ENCODE results near the gene SMIM8.

DNA sequence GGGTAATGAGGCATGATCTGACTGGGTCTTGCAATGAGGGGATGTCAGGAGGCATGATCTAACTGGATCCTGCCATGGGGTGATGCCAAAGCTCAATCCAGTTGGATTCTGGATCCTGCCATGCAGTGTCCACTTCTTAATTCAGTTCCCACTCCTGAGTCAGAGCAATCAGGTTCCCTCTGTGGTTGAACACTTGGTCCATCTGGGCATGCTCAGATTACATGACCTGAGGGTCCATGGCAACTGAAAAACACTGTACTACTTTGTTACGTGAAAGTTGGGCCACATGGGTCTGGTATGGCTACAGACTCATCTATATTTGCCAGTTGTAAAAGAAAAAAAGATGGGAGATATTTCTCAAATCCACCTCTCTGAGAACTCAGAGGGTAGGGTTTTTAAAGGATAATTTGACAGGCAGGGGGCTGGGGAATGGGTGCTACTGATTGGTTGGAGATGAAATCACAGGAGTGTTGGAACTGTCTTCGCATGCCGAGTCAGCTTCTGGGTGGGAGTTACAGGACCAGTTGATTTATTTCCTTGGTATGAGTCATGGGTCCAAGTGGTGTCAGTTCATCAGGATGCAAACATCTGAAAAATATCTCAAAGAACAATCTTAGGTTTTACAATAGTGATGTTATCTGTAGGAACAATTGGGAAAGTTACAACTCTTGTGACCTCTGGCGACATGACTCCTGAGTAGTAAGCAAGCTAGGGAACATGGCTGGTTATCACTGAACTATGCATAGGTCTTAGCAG, 43.9 kb downstream of the SMIM8 start:
- no peak for TF ChIP-seq CTCF (IDR thresholded peaks at IDR 0.05; ENCODE audit: insufficient read depth, low read length)
- no peak for TF ChIP-seq POLR2AphosphoS5 (IDR thresholded peaks at IDR 0.05; ENCODE audit: low read depth)
